GM12873 (cell line): Measurements from ENCODE around the gene MS4A6E.

Experiments used
- CTCF ChIP-seq: IDR thresholded peaks from 2 replicates; pipeline ENCODE4 v1.5.1; 2012; ENCODE audit warnings: low read depth, mild to moderate bottlenecking, moderate library complexity, low read length, control low read depth; ENCODE audit not compliant: insufficient read depth; ENCODE audit errors: missing control alignments

Gene MS4A6E

GRCh38 chr11:60326955-60327354 is at the start of gene MS4A6E:
TSS of gene MS4A6E (plus strand) at chr11:60327255. CDS start at chr11:60334896, 7,641 bp downstream.
- TF ChIP-seq CTCF, result no peak

GRCh38 chr11:60280412-60280811 is 46.6 kb upstream of the MS4A6E start, which contains the start of gene MS4A4A:
TSS of gene MS4A4A (plus strand) at chr11:60280666. CDS start at chr11:60280676, 10 bp downstream.
- TF ChIP-seq CTCF, result no peak

- TF ChIP-seq CTCF, result no peak
Observed at GRCh38 chr11:60281485-60281884, 45.6 kb upstream of the MS4A6E start.

GRCh38 chr11:60282286-60282685 is 44.8 kb upstream of the MS4A6E start:
- TF ChIP-seq CTCF, result no peak

GRCh38 chr11:60288531-60288930 is 38.5 kb upstream of the MS4A6E start:
- no peak for TF ChIP-seq CTCF

- TF ChIP-seq CTCF, result no peak
Observed at GRCh38 chr11:60292145-60292544, 34.9 kb upstream of the MS4A6E start.

GRCh38 chr11:60301178-60301577 is 25.9 kb upstream of the MS4A6E start:
- TF ChIP-seq CTCF, result no peak
